Measurements from ENCODE around the gene CLASP2. TPM values are rescaled to one million over a fixed set of nuclear protein-coding genes. Genes with fewer than 3 reads are reported as not detected.

The CLASP2 gene
- total RNA-seq, 1 experiment from 2014 or later: 40.4 TPM

GRCh38 chr3:33711100-33711499 is 7.0 kb downstream of the CLASP2 start:
- intact Hi-C loops (cut with micrococcal nuclease; ENCODE audit: unreplicated experiment): no loop called here

GRCh38 chr3:33706056-33706455 is 12.0 kb downstream of the CLASP2 start:
- Histone ChIP-seq H3K27ac (ENCODE audit: low read length) (no peak overlapping the region), H3K27me3 (ENCODE audit: control insufficient read depth, insufficient read depth, low read length) (no peaks in the 10 kb centered on the region), H3K4me1 (ENCODE audit: control insufficient read depth, insufficient read depth, low read length) (no peaks in the 10 kb centered on the region), H3K9me3 (ENCODE audit: control insufficient read depth, insufficient read depth, low read depth, low read length) (peaks cover 14% of the 10 kb centered on the region), H3K36me3 (ENCODE audit: control insufficient read depth, insufficient read depth, low read length) (no peaks in the 10 kb centered on the region), H3K4me3 (ENCODE audit: low read depth in 2 of 2, low read length in 2 of 2) (no peak overlapping the region)
- CTCF ChIA-PET: no interaction called here
- in situ Hi-C loops (cut with HindIII; ENCODE audit: low pct_unique_long_range_greater_than_20kb, low sequenced_read_pairs): no loop called here
- no peak for TF ChIP-seq CTCF (IDR thresholded peaks at IDR 0.05)
- TF ChIP-seq REST (IDR thresholded peaks at IDR 0.05; ENCODE audit: insufficient read depth in 1 of 2, low read depth in 2 of 2, low read length in 1 of 2): no peak
- no peak for TF ChIP-seq POLR2AphosphoS5 (IDR thresholded peaks at IDR 0.05; ENCODE audit: low read depth, low read length)
- intact Hi-C loops (cut with micrococcal nuclease; ENCODE audit: unreplicated experiment): no loop called here
- ATAC-seq (no peak), DNase-seq (ENCODE audit: low read depth, low spot score) (no peak)
- POLR2A ChIA-PET: no interaction called here
- no TSS peak for BruUV-seq (replicated peaks)

More at GRCh38 chr3:33711100-33711499, 7.0 kb downstream of the CLASP2 start:
- Histone ChIP-seq H3K27me3 (ENCODE audit: control insufficient read depth, insufficient read depth, low read length) (no peaks in the 10 kb centered on the region), H3K4me3 (ENCODE audit: low read depth in 2 of 2, low read length in 2 of 2) (no peak overlapping the region), H3K4me1 (ENCODE audit: control insufficient read depth, insufficient read depth, low read length) (peaks cover 3% of the 10 kb centered on the region; the same call in 1 of the 2 replicates), H3K27ac (ENCODE audit: low read length) (no peak overlapping the region), H3K9me3 (ENCODE audit: control insufficient read depth, insufficient read depth, low read depth, low read length) (no peaks in the 10 kb centered on the region), H3K36me3 (ENCODE audit: control insufficient read depth, insufficient read depth, low read length) (no peaks in the 10 kb centered on the region)
- in situ Hi-C loops (cut with HindIII; ENCODE audit: low pct_unique_long_range_greater_than_20kb, low sequenced_read_pairs): no loop called here
- no TSS peak for BruUV-seq (replicated peaks)
- ATAC-seq: no peak
- DNase-seq (ENCODE audit: low read depth, low spot score): no peak
- TF ChIP-seq REST (IDR thresholded peaks at IDR 0.05; ENCODE audit: insufficient read depth in 1 of 2, low read depth in 2 of 2, low read length in 1 of 2) (no peak), TCF7L2 (IDR thresholded peaks at IDR 0.05; ENCODE audit: low read depth, low read length) (no peak), CTCF (IDR thresholded peaks at IDR 0.05) (no peak), SIN3A (IDR thresholded peaks at IDR 0.05; ENCODE audit: borderline replicate concordance, insufficient read depth, low read depth, low read length) (no peak), POLR2AphosphoS5 (IDR thresholded peaks at IDR 0.05; ENCODE audit: low read depth, low read length) (no peak)
- CTCF ChIA-PET: no interaction called here
- POLR2A ChIA-PET: no interaction called here

All from Panc1 (cell line).